ENCODE measurements around the gene SYNJ2.

The SYNJ2 gene

DNA sequence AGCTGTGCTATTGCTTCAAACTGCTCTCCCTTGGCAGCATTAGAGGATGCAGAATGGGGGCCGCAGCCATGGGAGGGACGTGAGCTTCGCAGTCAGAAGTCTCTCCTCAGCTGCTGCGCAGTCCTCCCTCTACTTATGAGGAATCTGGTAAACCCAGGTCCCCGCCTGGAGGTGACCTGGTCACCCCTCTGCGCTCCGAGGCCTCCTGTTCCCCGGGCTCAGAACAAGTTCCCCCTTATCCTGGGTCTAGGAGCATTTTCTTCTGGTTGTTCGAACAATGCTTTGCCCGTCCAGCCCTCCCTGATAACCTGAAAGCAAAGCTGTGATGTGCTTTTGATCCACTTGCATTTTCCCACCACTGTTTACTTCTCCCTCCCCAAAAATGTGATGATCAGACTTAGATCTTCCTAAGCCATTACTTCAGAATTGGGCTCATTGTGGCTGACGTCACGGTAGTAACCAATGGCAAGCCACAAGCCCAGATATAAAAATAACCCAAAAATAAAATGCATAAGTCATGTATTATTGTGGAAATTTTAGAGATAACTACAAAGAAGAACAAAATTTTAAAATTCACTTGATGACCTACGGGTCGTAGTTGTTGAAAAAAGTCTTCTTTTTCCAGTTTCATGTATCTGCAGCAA, 105.7 kb downstream of the SYNJ2 start:
- no peak for DNase-seq
- Histone ChIP-seq H3K79me2 (ENCODE audit: low read length) (no peaks in the 10 kb centered on the region), H3K4me2 (ENCODE audit: low read depth, low read length) (no peak overlapping the region), H3K27me3 (replicated peaks; ENCODE audit: insufficient read depth, low read length) (no peaks in the 10 kb centered on the region), H3K36me3 (replicated peaks; ENCODE audit: insufficient read depth, low read length) (no peaks in the 10 kb centered on the region), H2AFZ (ENCODE audit: low read length) (no peak overlapping the region), H4K20me1 (ENCODE audit: insufficient read depth, low read length) (no peaks in the 10 kb centered on the region), H3K9me2 (replicated peaks; ENCODE audit: insufficient read depth, low read length) (no peaks in the 10 kb centered on the region), H3K27ac (ENCODE audit: low read length) (no peak overlapping the region), H3K4me3 (ENCODE audit: low read length) (no peak overlapping the region), H3F3A (ENCODE audit: insufficient read depth, low read length) (no peaks in the 10 kb centered on the region), H3K4me1 (ENCODE audit: low read length) (no peaks in the 10 kb centered on the region), H3K9me3 (replicated peaks; ENCODE audit: insufficient read depth, low read length) (no peaks in the 10 kb centered on the region), H3K9ac (ENCODE audit: low read length) (no peak overlapping the region)
- TF ChIP-seq, protein P1, sequence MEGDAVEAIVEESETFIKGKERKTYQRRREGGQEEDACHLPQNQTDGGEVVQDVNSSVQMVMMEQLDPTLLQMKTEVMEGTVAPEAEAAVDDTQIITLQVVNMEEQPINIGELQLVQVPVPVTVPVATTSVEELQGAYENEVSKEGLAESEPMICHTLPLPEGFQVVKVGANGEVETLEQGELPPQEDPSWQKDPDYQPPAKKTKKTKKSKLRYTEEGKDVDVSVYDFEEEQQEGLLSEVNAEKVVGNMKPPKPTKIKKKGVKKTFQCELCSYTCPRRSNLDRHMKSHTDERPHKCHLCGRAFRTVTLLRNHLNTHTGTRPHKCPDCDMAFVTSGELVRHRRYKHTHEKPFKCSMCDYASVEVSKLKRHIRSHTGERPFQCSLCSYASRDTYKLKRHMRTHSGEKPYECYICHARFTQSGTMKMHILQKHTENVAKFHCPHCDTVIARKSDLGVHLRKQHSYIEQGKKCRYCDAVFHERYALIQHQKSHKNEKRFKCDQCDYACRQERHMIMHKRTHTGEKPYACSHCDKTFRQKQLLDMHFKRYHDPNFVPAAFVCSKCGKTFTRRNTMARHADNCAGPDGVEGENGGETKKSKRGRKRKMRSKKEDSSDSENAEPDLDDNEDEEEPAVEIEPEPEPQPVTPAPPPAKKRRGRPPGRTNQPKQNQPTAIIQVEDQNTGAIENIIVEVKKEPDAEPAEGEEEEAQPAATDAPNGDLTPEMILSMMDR (IDR thresholded peaks at IDR 0.05; ENCODE audit: low read length), result no peak
- TF ChIP-seq EZH2phosphoT487 (IDR thresholded peaks at IDR 0.05; ENCODE audit: low read length) (no peak), EZH2 (optimal IDR thresholded peaks at IDR 0.05; ENCODE audit: low read depth, low read length) (no peak)

DNA sequence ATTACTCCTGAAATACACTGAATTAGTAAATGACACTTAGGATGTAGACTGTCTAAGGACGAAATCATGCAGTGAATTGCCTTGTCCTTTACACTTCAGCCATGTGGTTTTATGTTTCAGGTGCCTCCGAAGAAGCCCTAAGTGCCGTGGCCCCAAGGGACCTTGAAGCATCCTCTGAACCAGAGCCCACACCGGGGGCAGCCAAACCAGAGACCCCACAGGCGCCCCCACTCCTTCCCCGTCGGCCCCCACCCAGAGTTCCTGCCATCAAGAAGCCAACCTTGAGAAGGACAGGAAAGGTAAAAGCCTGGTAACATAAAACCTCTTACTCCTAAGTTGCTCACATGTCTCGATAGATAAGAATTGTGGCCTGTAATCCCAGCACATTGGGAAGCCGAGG, 111.1 kb downstream of the SYNJ2 start:
- no peak overlapping the region for H3K9ac ChIP-seq (ENCODE audit: low read length)
- H3K4me2 ChIP-seq (ENCODE audit: low read depth, low read length), result no peak overlapping the region

DNA sequence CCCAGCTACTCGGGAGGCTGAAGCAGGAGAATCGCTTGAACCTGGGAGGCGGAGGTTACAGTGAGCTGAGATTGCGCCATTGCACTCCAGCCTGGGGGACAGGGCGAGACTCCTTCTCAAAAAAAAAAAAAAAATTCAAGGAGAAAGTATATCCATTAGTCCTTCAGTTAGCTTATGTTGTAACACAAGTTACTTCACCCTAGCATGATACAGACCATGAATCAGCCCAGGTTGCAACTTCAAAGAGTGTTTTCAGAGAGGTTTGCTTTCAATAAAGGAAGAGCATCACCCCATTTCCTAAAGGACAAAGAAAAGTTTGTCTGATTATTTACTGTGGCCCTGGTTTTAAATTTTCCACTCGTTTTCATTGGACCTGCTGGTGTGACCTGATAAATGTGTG, 113.4 kb downstream of the SYNJ2 start:
- no peak for DNase-seq

More for the DNA sequence above, 111.1 kb downstream of the SYNJ2 start:
- Histone ChIP-seq H2AFZ (ENCODE audit: low read length) (no peak overlapping the region), H3K79me2 (ENCODE audit: low read length) (no peaks in the 10 kb centered on the region), H3K4me1 (ENCODE audit: low read length) (no peaks in the 10 kb centered on the region), H3K4me3 (ENCODE audit: low read length) (no peak overlapping the region), H3K36me3 (replicated peaks; ENCODE audit: insufficient read depth, low read length) (no peaks in the 10 kb centered on the region), H3K27me3 (replicated peaks; ENCODE audit: insufficient read depth, low read length) (no peaks in the 10 kb centered on the region), H3F3A (ENCODE audit: insufficient read depth, low read length) (no peaks in the 10 kb centered on the region), H3K9me3 (replicated peaks; ENCODE audit: insufficient read depth, low read length) (no peaks in the 10 kb centered on the region), H3K9me2 (replicated peaks; ENCODE audit: insufficient read depth, low read length) (no peaks in the 10 kb centered on the region), H3K27ac (ENCODE audit: low read length) (no peak overlapping the region), H4K20me1 (ENCODE audit: insufficient read depth, low read length) (no peaks in the 10 kb centered on the region)
- no peak for TF ChIP-seq EZH2 (optimal IDR thresholded peaks at IDR 0.05; ENCODE audit: low read depth, low read length)
- DNase-seq, result no peak

DNA sequence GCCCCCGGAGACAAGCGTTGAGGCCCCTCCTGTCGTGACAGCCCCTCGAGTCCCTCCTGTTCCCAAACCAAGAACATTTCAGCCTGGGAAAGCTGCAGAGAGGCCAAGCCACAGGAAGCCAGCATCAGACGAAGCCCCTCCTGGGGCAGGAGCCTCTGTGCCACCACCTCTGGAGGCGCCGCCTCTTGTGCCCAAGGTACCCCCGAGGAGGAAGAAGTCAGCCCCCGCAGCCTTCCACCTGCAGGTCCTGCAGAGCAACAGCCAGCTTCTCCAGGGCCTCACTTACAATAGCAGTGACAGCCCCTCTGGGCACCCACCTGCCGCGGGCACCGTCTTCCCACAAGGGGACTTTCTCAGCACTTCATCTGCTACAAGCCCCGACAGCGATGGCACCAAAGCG, 114.0 kb downstream of the SYNJ2 start:
- no peaks in the 10 kb centered on the region for H3F3A ChIP-seq (ENCODE audit: insufficient read depth, low read length)
- H3K9ac ChIP-seq (ENCODE audit: low read length), result no peak overlapping the region
- no peaks in the 10 kb centered on the region for H3K36me3 ChIP-seq (replicated peaks; ENCODE audit: insufficient read depth, low read length)

More for the DNA sequence above, 113.4 kb downstream of the SYNJ2 start:
- Histone ChIP-seq H3K4me1 (ENCODE audit: low read length) (no peaks in the 10 kb centered on the region), H3K4me2 (ENCODE audit: low read depth, low read length) (no peak overlapping the region), H3K9me3 (replicated peaks; ENCODE audit: insufficient read depth, low read length) (no peaks in the 10 kb centered on the region), H3F3A (ENCODE audit: insufficient read depth, low read length) (no peaks in the 10 kb centered on the region), H2AFZ (ENCODE audit: low read length) (no peak overlapping the region), H4K20me1 (ENCODE audit: insufficient read depth, low read length) (no peaks in the 10 kb centered on the region), H3K4me3 (ENCODE audit: low read length) (no peak overlapping the region), H3K27ac (ENCODE audit: low read length) (no peak overlapping the region), H3K36me3 (replicated peaks; ENCODE audit: insufficient read depth, low read length) (no peaks in the 10 kb centered on the region), H3K9ac (ENCODE audit: low read length) (no peak overlapping the region), H3K9me2 (replicated peaks; ENCODE audit: insufficient read depth, low read length) (no peaks in the 10 kb centered on the region), H3K79me2 (ENCODE audit: low read length) (no peaks in the 10 kb centered on the region), H3K27me3 (replicated peaks; ENCODE audit: insufficient read depth, low read length) (no peaks in the 10 kb centered on the region)
- TF ChIP-seq, protein P1 (IDR thresholded peaks at IDR 0.05; ENCODE audit: low read length), result no peak
- TF ChIP-seq EZH2 (optimal IDR thresholded peaks at IDR 0.05; ENCODE audit: low read depth, low read length) (no peak), EZH2phosphoT487 (IDR thresholded peaks at IDR 0.05; ENCODE audit: low read length) (no peak)

More for the DNA sequence above, 114.0 kb downstream of the SYNJ2 start:
- Histone ChIP-seq H2AFZ (ENCODE audit: low read length) (no peak overlapping the region), H4K20me1 (ENCODE audit: insufficient read depth, low read length) (no peaks in the 10 kb centered on the region), H3K79me2 (ENCODE audit: low read length) (no peaks in the 10 kb centered on the region), H3K4me1 (ENCODE audit: low read length) (no peaks in the 10 kb centered on the region), H3K9me2 (replicated peaks; ENCODE audit: insufficient read depth, low read length) (no peaks in the 10 kb centered on the region), H3K27ac (ENCODE audit: low read length) (no peak overlapping the region), H3K9me3 (replicated peaks; ENCODE audit: insufficient read depth, low read length) (no peaks in the 10 kb centered on the region), H3K4me2 (ENCODE audit: low read depth, low read length) (no peak overlapping the region), H3K27me3 (replicated peaks; ENCODE audit: insufficient read depth, low read length) (no peaks in the 10 kb centered on the region), H3K4me3 (ENCODE audit: low read length) (no peak overlapping the region)
- no peak for DNase-seq
- no peak for TF ChIP-seq EZH2phosphoT487 (IDR thresholded peaks at IDR 0.05; ENCODE audit: low read length)
- TF ChIP-seq, protein P1 (IDR thresholded peaks at IDR 0.05; ENCODE audit: low read length), result no peak
- TF ChIP-seq EZH2 (optimal IDR thresholded peaks at IDR 0.05; ENCODE audit: low read depth, low read length), result no peak

Measured in MM.1S (cell line).